ENCODE results near the gene HIPK2. TPM values are rescaled to one million over a fixed set of nuclear protein-coding genes. Genes with fewer than 3 reads are reported as not detected.
A peak's percentile ranks its signal among the peaks of the same experiment; 100 is the strongest.

Gene HIPK2
- total RNA-seq, 2 experiments from 2014 or later: 17.3 to 17.6 TPM

- no peak for DNase-seq
- intact Hi-C loops (cut with micrococcal nuclease): no loop called here
- POLR2A ChIA-PET: interaction anchor here (0.6 kb wide), 1 partner anchor 64 kb away, joined by 3 read pairs; no protein-coding TSS in a partner anchor
Measured at GRCh38 chr7:139721821-139722220, 56.0 kb downstream of the HIPK2 start.

GRCh38 chr7:139721417-139721816 is 56.4 kb downstream of the HIPK2 start:
- no peak for TF ChIP-seq CTCF (IDR thresholded peaks at IDR 0.05)
- H3K9me3 Mint-ChIP-seq: no peaks in the 10 kb centered on the region
- H3K27ac Mint-ChIP-seq: no peak overlapping the region
- no peaks in the 10 kb centered on the region for H3K36me3 Mint-ChIP-seq (ENCODE audit: low read depth)
- H3K4me1 Mint-ChIP-seq (ENCODE audit: low read depth): peaks cover 19% of the 10 kb centered on the region
- intact Hi-C loops (cut with micrococcal nuclease): no loop called here
- ATAC-seq (no peak), DNase-seq (no peak)
- ChIA-PET POLR2A (interaction anchor here (0.6 kb wide), 1 partner anchor 64 kb away, joined by 3 read pairs; no protein-coding TSS in a partner anchor), CTCF (no interaction called here)
- H3K27me3 Mint-ChIP-seq: no peaks in the 10 kb centered on the region
- H3K4me3 Mint-ChIP-seq: no peak overlapping the region

More at GRCh38 chr7:139721821-139722220, 56.0 kb downstream of the HIPK2 start:
- no peak for TF ChIP-seq CTCF (IDR thresholded peaks at IDR 0.05)
- no peak for ATAC-seq
- H3K27me3 Mint-ChIP-seq: no peaks in the 10 kb centered on the region
- no peak overlapping the region for H3K27ac Mint-ChIP-seq
- no peak overlapping the region for H3K4me3 Mint-ChIP-seq
- H3K4me1 Mint-ChIP-seq (ENCODE audit: low read depth): peaks cover 23% of the 10 kb centered on the region
- no peaks in the 10 kb centered on the region for H3K9me3 Mint-ChIP-seq
- no peaks in the 10 kb centered on the region for H3K36me3 Mint-ChIP-seq (ENCODE audit: low read depth)
- CTCF ChIA-PET: no interaction called here

GRCh38 chr7:139720705-139721231 is 57.0 kb downstream of the HIPK2 start:
- ChIA-PET CTCF (no interaction called here), POLR2A (interaction anchor here (1.4 kb wide), 1 partner anchor 11 kb away, joined by 3 read pairs; no protein-coding TSS in a partner anchor)
- Mint-ChIP-seq H3K9me3 (no peaks in the 10 kb centered on the region), H3K27ac (no peak overlapping the region), H3K4me1 (ENCODE audit: low read depth) (peaks cover 14% of the 10 kb centered on the region), H3K27me3 (no peaks in the 10 kb centered on the region), H3K4me3 (no peak overlapping the region), H3K36me3 (ENCODE audit: low read depth) (peaks cover 5% of the 10 kb centered on the region)
- intact Hi-C loops (cut with micrococcal nuclease): no loop called here
- TF ChIP-seq CTCF (IDR thresholded peaks at IDR 0.05): no peak
- DNase-seq (peak; percentile 25), ATAC-seq (peak; percentile 53)

GRCh38 chr7:139720186-139720585 is 57.6 kb downstream of the HIPK2 start:
- no peak for ATAC-seq
- TF ChIP-seq CTCF (IDR thresholded peaks at IDR 0.05): no peak
- ChIA-PET POLR2A (interaction anchor here (1.4 kb wide), 1 partner anchor 12 kb away, joined by 3 read pairs; no protein-coding TSS in a partner anchor), CTCF (interaction anchor here (1.5 kb wide), 1 partner anchor 74 kb away, joined by 4 read pairs; no protein-coding TSS in a partner anchor)
- Mint-ChIP-seq H3K27me3 (no peaks in the 10 kb centered on the region), H3K4me3 (no peak overlapping the region), H3K36me3 (ENCODE audit: low read depth) (peaks cover 10% of the 10 kb centered on the region), H3K27ac (no peak overlapping the region), H3K9me3 (no peaks in the 10 kb centered on the region), H3K4me1 (ENCODE audit: low read depth) (peaks cover 10% of the 10 kb centered on the region)
- no peak for DNase-seq
- intact Hi-C loops (cut with micrococcal nuclease): no loop called here

- intact Hi-C loops (cut with micrococcal nuclease): no loop called here
- no peak overlapping the region for H3K27ac Mint-ChIP-seq
- H3K4me3 Mint-ChIP-seq: no peak overlapping the region
- no peaks in the 10 kb centered on the region for H3K9me3 Mint-ChIP-seq
- ChIA-PET POLR2A (no interaction called here), CTCF (interaction anchor here (1.5 kb wide), 1 partner anchor 72 kb away, joined by 4 read pairs; no protein-coding TSS in a partner anchor)
- DNase-seq (no peak), ATAC-seq (no peak)
- no peak for TF ChIP-seq CTCF (IDR thresholded peaks at IDR 0.05)
- no peaks in the 10 kb centered on the region for H3K27me3 Mint-ChIP-seq
- peaks cover 4% of the 10 kb centered on the region for H3K4me1 Mint-ChIP-seq (ENCODE audit: low read depth)
- peaks cover 12% of the 10 kb centered on the region for H3K36me3 Mint-ChIP-seq (ENCODE audit: low read depth)
Measured at GRCh38 chr7:139718859-139719258, 58.9 kb downstream of the HIPK2 start.

Data from activated CD8-positive, alpha-beta T cell treated with anti-CD3 and anti-CD28 coated beads for 36 hours (primary cell).